ENCODE measurements around the gene YIPF1. TPM values are rescaled to one million over a fixed set of nuclear protein-coding genes. Genes with fewer than 3 reads are reported as not detected.

YIPF1 gene
- total and polyA plus RNA-seq, 10 of the 15 experiments (the other 5 are each of a cell fraction or from before 2014, with no cell fraction given) = 13.0 to 36.0 (median 20.3) TPM

DNA sequence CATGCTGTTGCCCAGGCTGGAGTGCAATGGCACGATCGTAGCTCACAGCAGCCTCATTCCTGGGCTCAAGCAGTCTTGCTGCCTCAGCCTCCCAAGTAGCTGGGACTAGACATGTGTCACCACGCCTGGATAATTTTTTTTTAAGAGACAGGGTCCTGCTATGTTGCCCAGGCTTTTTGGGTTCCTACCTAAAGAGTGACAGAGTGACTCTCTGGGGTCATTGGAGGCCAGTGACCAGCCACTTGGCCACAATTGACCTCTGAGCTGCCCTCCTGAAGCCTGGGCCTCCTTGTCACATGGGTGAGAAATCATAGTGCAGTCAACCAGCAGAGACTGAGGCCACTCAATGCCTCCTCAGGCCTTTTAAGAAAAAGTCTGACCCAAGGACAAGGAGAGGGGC, 10.1 kb upstream of the YIPF1 start:
- FAIRE-seq (no peak), DNase-seq (ENCODE audit: low read depth, low spot score) (no peak), ATAC-seq (no peak)
- Histone ChIP-seq H2AFZ (ENCODE audit: control insufficient read depth, low read depth, low read length) (no peak overlapping the region), H3K36me3 (ENCODE audit: control insufficient read depth in 2 of 2, insufficient read depth in 2 of 2, low read length in 1 of 2) (no peaks in the 10 kb centered on the region), H3K27me3 (replicated peaks in 1 of 2; ENCODE audit: control insufficient read depth in 2 of 2, insufficient read depth in 2 of 2, low read length in 1 of 2) (no peaks in the 10 kb centered on the region), H3K4me3 (no peak overlapping the region), H3K9ac (ENCODE audit: control insufficient read depth, insufficient read depth, low read length) (no peak overlapping the region), H3K27ac (ENCODE audit: control insufficient read depth, insufficient read depth) (no peak overlapping the region), H3K4me1 (ENCODE audit: control insufficient read depth, insufficient read depth, low read length) (no peaks in the 10 kb centered on the region), H3K4me2 (ENCODE audit: control insufficient read depth, insufficient read depth) (no peak overlapping the region), H3K79me2 (ENCODE audit: control insufficient read depth, insufficient read depth, low read length) (no peaks in the 10 kb centered on the region), H4K20me1 (ENCODE audit: control insufficient read depth, insufficient read depth) (no peaks in the 10 kb centered on the region), H3K9me3 (replicated peaks; ENCODE audit: control insufficient read depth, insufficient read depth, low read length) (no peaks in the 10 kb centered on the region)
- RAD21 ChIA-PET (ENCODE audit: unreplicated experiment) = interaction anchor here (0.9 to 2.4 kb wide), 3 partner anchors 10 to 48 kb away, joined by 4 to 9 read pairs (median 7); partner anchors contain the start of gene YIPF1
- CTCF ChIA-PET = interaction anchor here (0.7 to 1.6 kb wide), 5 partner anchors 10 to 487 kb away, joined by 3 to 7 read pairs (median 5); partner anchors contain the start of gene YIPF1
- 78% methylated on average over 3 of the region's 3 CpGs for WGBS (ENCODE audit: insufficient coverage, insufficient replicate concordance, low lambda C conversion rate, missing lambda C conversion rate)
- POLR2A ChIA-PET = interaction anchor here (0.6 to 1.3 kb wide), 2 partner anchors 10 to 92 kb away, joined by 3 to 10 read pairs; partner anchors contain the start of gene YIPF1
- intact Hi-C loops (cut with micrococcal nuclease; ENCODE audit: unreplicated experiment) (no loop called here), in situ Hi-C loops (cut with MboI) (no loop called here)
- no TSS peak for BruUV-seq (replicated peaks)
- SMC1A ChIA-PET (ENCODE audit: uncharacterized antibody, unreplicated experiment) = interaction anchor here (0.6 to 3.0 kb wide), 4 partner anchors 11 to 49 kb away, joined by 3 to 13 read pairs (median 6); no protein-coding TSS in a partner anchor
- TF ChIP-seq MTA2 (IDR thresholded peaks at IDR 0.05; ENCODE audit: low read depth) (no peak), LARP7 (IDR thresholded peaks at IDR 0.05) (no peak), EZH2 (IDR thresholded peaks at IDR 0.05; ENCODE audit: borderline replicate concordance, control insufficient read depth, low read depth, low read length) (no peak), KLF5 (IDR thresholded peaks at IDR 0.05; ENCODE audit: partially characterized antibody) (no peak), SMARCA5 (IDR thresholded peaks at IDR 0.05) (no peak), NR2C1 (IDR thresholded peaks at IDR 0.05) (no peak), STAT3 (IDR thresholded peaks at IDR 0.05; ENCODE audit: low read depth, low read length) (no peak), CHD4 (IDR thresholded peaks at IDR 0.05) (no peak), MXI1 (IDR thresholded peaks at IDR 0.05; ENCODE audit: low read depth, low read length) (no peak), RUNX3 (IDR thresholded peaks at IDR 0.05; ENCODE audit: low read length) (no peak), BRCA1 (IDR thresholded peaks at IDR 0.05; ENCODE audit: low read depth, low read length) (no peak), CREM (IDR thresholded peaks at IDR 0.05; ENCODE audit: low read depth) (no peak), ZZZ3 (IDR thresholded peaks at IDR 0.05; ENCODE audit: control insufficient read depth, insufficient read length, low read depth) (no peak)
- TF ChIP-seq, protein P1, sequence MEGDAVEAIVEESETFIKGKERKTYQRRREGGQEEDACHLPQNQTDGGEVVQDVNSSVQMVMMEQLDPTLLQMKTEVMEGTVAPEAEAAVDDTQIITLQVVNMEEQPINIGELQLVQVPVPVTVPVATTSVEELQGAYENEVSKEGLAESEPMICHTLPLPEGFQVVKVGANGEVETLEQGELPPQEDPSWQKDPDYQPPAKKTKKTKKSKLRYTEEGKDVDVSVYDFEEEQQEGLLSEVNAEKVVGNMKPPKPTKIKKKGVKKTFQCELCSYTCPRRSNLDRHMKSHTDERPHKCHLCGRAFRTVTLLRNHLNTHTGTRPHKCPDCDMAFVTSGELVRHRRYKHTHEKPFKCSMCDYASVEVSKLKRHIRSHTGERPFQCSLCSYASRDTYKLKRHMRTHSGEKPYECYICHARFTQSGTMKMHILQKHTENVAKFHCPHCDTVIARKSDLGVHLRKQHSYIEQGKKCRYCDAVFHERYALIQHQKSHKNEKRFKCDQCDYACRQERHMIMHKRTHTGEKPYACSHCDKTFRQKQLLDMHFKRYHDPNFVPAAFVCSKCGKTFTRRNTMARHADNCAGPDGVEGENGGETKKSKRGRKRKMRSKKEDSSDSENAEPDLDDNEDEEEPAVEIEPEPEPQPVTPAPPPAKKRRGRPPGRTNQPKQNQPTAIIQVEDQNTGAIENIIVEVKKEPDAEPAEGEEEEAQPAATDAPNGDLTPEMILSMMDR (IDR thresholded peaks at IDR 0.05 in 2 of 3, conservative IDR thresholded peaks at IDR 0.05 in 1 of 3; ENCODE audit: control insufficient read depth in 2 of 3, extremely low read depth in 1 of 3, insufficient read depth in 1 of 3, low read depth in 3 of 3, low read length in 3 of 3) = no peak
- TF ChIP-seq, protein P2, sequence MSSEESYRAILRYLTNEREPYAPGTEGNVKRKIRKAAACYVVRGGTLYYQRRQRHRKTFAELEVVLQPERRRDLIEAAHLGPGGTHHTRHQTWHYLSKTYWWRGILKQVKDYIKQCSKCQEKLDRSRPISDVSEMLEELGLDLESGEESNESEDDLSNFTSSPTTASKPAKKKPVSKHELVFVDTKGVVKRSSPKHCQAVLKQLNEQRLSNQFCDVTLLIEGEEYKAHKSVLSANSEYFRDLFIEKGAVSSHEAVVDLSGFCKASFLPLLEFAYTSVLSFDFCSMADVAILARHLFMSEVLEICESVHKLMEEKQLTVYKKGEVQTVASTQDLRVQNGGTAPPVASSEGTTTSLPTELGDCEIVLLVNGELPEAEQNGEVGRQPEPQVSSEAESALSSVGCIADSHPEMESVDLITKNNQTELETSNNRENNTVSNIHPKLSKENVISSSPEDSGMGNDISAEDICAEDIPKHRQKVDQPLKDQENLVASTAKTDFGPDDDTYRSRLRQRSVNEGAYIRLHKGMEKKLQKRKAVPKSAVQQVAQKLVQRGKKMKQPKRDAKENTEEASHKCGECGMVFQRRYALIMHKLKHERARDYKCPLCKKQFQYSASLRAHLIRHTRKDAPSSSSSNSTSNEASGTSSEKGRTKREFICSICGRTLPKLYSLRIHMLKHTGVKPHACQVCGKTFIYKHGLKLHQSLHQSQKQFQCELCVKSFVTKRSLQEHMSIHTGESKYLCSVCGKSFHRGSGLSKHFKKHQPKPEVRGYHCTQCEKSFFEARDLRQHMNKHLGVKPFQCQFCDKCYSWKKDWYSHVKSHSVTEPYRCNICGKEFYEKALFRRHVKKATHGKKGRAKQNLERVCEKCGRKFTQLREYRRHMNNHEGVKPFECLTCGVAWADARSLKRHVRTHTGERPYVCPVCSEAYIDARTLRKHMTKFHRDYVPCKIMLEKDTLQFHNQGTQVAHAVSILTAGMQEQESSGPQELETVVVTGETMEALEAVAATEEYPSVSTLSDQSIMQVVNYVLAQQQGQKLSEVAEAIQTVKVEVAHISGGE (CRISPR knock-in tag; IDR thresholded peaks at IDR 0.05) = no peak
- TF ChIP-seq, protein P3, sequence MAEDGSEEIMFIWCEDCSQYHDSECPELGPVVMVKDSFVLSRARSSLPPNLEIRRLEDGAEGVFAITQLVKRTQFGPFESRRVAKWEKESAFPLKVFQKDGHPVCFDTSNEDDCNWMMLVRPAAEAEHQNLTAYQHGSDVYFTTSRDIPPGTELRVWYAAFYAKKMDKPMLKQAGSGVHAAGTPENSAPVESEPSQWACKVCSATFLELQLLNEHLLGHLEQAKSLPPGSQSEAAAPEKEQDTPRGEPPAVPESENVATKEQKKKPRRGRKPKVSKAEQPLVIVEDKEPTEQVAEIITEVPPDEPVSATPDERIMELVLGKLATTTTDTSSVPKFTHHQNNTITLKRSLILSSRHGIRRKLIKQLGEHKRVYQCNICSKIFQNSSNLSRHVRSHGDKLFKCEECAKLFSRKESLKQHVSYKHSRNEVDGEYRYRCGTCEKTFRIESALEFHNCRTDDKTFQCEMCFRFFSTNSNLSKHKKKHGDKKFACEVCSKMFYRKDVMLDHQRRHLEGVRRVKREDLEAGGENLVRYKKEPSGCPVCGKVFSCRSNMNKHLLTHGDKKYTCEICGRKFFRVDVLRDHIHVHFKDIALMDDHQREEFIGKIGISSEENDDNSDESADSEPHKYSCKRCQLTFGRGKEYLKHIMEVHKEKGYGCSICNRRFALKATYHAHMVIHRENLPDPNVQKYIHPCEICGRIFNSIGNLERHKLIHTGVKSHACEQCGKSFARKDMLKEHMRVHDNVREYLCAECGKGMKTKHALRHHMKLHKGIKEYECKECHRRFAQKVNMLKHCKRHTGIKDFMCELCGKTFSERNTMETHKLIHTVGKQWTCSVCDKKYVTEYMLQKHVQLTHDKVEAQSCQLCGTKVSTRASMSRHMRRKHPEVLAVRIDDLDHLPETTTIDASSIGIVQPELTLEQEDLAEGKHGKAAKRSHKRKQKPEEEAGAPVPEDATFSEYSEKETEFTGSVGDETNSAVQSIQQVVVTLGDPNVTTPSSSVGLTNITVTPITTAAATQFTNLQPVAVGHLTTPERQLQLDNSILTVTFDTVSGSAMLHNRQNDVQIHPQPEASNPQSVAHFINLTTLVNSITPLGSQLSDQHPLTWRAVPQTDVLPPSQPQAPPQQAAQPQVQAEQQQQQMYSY (CRISPR knock-in tag; IDR thresholded peaks at IDR 0.05) = no peak
